ENCODE data around the gene PSAP. TPM values are rescaled to one million over a fixed set of nuclear protein-coding genes. Genes with fewer than 3 reads are reported as not detected.

Gene PSAP
- polyA plus RNA-seq, 2 of the 4 experiments (the other 2 are of a cell fraction): 690 to 1,519 TPM

Small RNA genes within 50 kb of the gene (small RNA-seq; reads per million reads assigned to genes)
- 0 reads per million in 6 experiments for gene MIR7152
- 0 to 3.1 (median 0) reads per million in 6 experiments for gene RNU7-38P

Other genes with a start within 250 kb of the PSAP start
- gene C10orf105, start 131.5 kb downstream of the PSAP start, polyA plus RNA-seq (2011; rRNA removed): not detected in 2 replicates
- not detected in 3 replicates for gene C10orf105, start 131.5 kb downstream of the PSAP start, polyA plus RNA-seq (2017; fragmentation: RNase III; extraction: RNeasy Plus Mini Kit Qiagen cat#74134 plus additional on column Dnase treatment)
- 18.5 and 23.5 TPM in 2 replicates for gene VSIR, start 77.7 kb downstream of the PSAP start, polyA plus RNA-seq (2011; rRNA removed)
- 15.5 to 19.3 TPM (median 19.1 TPM) in 3 replicates for gene VSIR, start 77.7 kb downstream of the PSAP start, polyA plus RNA-seq (2017; fragmentation: RNase III; extraction: RNeasy Plus Mini Kit Qiagen cat#74134 plus additional on column Dnase treatment)
- gene CHST3, start 113.1 kb upstream of the PSAP start, polyA plus RNA-seq (2011; rRNA removed): 12.8 and 13.8 TPM in 2 replicates
- gene CHST3, start 113.1 kb upstream of the PSAP start, polyA plus RNA-seq (2017; fragmentation: RNase III; extraction: RNeasy Plus Mini Kit Qiagen cat#74134 plus additional on column Dnase treatment): 20.3 to 23.1 TPM (median 21.7 TPM) in 3 replicates
- gene SPOCK2, start 237.3 kb upstream of the PSAP start, polyA plus RNA-seq (2011; rRNA removed): 0.52 and 0.61 TPM in 2 replicates
- 0.55 to 0.73 TPM (median 0.67 TPM) in 3 replicates for gene SPOCK2, start 237.3 kb upstream of the PSAP start, polyA plus RNA-seq (2017; fragmentation: RNase III; extraction: RNeasy Plus Mini Kit Qiagen cat#74134 plus additional on column Dnase treatment)